NCI-H748 treated with DMSO at 0.1 percent for 48 hours (cell line): ENCODE results near the gene LRRC37A.
"Not testable (repeated sequence)": the region's sequence is repeated elsewhere in the genome, so short reads cannot be mapped to it uniquely, and the experiment has no call there.

Experiments used
- DNase-seq: peaks from one replicate; lab custom pipeline; 2025; lab: John Stamatoyannopoulos, UW

Gene LRRC37A

GRCh38 chr17:46287587-46287986 is 7.3 kb upstream of the LRRC37A start:
- not testable (repeated sequence) for DNase-seq

- DNase-seq = not testable (repeated sequence)
Observed at GRCh38 chr17:46290906-46291546, 3.9 kb upstream of the LRRC37A start.

GRCh38 chr17:46291618-46292017 is 3.3 kb upstream of the LRRC37A start:
- DNase-seq = not testable (repeated sequence)

GRCh38 chr17:46341220-46341619 is 46.3 kb downstream of the LRRC37A start:
- not testable (repeated sequence) for DNase-seq

GRCh38 chr17:46342131-46342530 is 47.2 kb downstream of the LRRC37A start:
- not testable (repeated sequence) for DNase-seq

- DNase-seq = not testable (repeated sequence)
Observed at GRCh38 chr17:46348345-46348744, 53.4 kb downstream of the LRRC37A start.

- not testable (repeated sequence) for DNase-seq
Observed at GRCh38 chr17:46349060-46349459, 54.1 kb downstream of the LRRC37A start.

GRCh38 chr17:46353856-46354255 is 58.9 kb downstream of the LRRC37A start:
- DNase-seq = not testable (repeated sequence)

GRCh38 chr17:46361145-46361735 is 66.3 kb downstream of the LRRC37A start:
- DNase-seq = not testable (repeated sequence)

GRCh38 chr17:46361755-46362154 is 66.8 kb downstream of the LRRC37A start, which contains the start of gene ARL17B:
ARL17B (minus strand) TSS chr17:46361766; CDS start chr17:46358397, 3,369 bp downstream.
- DNase-seq = not testable (repeated sequence)

GRCh38 chr17:46367520-46367919 is 72.6 kb downstream of the LRRC37A start:
- DNase-seq = not testable (repeated sequence)

- DNase-seq = not testable (repeated sequence)
Observed at GRCh38 chr17:46372236-46373229, 77.6 kb downstream of the LRRC37A start.

- not testable (repeated sequence) for DNase-seq
Observed at GRCh38 chr17:46373418-46373817, 78.5 kb downstream of the LRRC37A start.

GRCh38 chr17:46383118-46383517 is 88.2 kb downstream of the LRRC37A start:
- DNase-seq = not testable (repeated sequence)

GRCh38 chr17:46385491-46385890 is 90.6 kb downstream of the LRRC37A start:
- not testable (repeated sequence) for DNase-seq
